Ishikawa (cell line): ENCODE measurements around the gene MYH15.

Experiments used
- CEBPB ChIP-seq: IDR thresholded peaks from 2 replicates; pipeline ENCODE4 v1.6.1; 2012
- CREB1 ChIP-seq: IDR thresholded peaks from 2 replicates; pipeline ENCODE4 v1.6.1; 2012; ENCODE audit warnings: low read depth
- EGR1 ChIP-seq: IDR thresholded peaks from 2 replicates; pipeline ENCODE4 v1.6.1; 2012
- EP300 ChIP-seq: IDR thresholded peaks from 2 replicates; pipeline ENCODE4 v1.6.1; 2012; ENCODE audit warnings: borderline replicate concordance
- FOXM1 ChIP-seq: IDR thresholded peaks from 2 replicates; pipeline ENCODE4 v1.6.1; 2012; ENCODE audit warnings: low read depth, borderline replicate concordance
- MAX ChIP-seq: IDR thresholded peaks from 2 replicates; pipeline ENCODE4 v1.6.1; 2012
- NFIC ChIP-seq: IDR thresholded peaks from 2 replicates; pipeline ENCODE4 v1.6.1; 2012
- RAD21 ChIP-seq: IDR thresholded peaks from 2 replicates; pipeline ENCODE4 v1.6.1; 2012; ENCODE audit warnings: low read depth
- REST ChIP-seq: IDR thresholded peaks from 2 replicates; pipeline ENCODE4 v1.6.1; 2012; ENCODE audit warnings: low read depth, mild to moderate bottlenecking
- TAF1 ChIP-seq: IDR thresholded peaks from 2 replicates; pipeline ENCODE4 v1.6.1; 2012; ENCODE audit warnings: low read depth, mild to moderate bottlenecking
- TCF12 ChIP-seq: IDR thresholded peaks from 2 replicates; pipeline ENCODE4 v1.6.1; 2012; ENCODE audit warnings: low read depth
- TEAD4 ChIP-seq: IDR thresholded peaks from 2 replicates; pipeline ENCODE4 v1.6.1; 2012
- USF1 ChIP-seq: IDR thresholded peaks from 2 replicates; pipeline ENCODE4 v1.6.1; 2012
- YY1 ChIP-seq: IDR thresholded peaks from 2 replicates; pipeline ENCODE4 v1.6.1; 2012; ENCODE audit warnings: low read depth
- ZBTB7A ChIP-seq: IDR thresholded peaks from 2 replicates; pipeline ENCODE4 v1.6.1; 2012; ENCODE audit warnings: low read depth

The MYH15 gene

GRCh38 chr3:108497271-108497670, 13.1 kb downstream of the MYH15 start:
- no peak for TF ChIP-seq TCF12
- no peak for TF ChIP-seq RAD21
- TF ChIP-seq EP300: no peak
- no peak for TF ChIP-seq CREB1
- TF ChIP-seq CEBPB: no peak
- TF ChIP-seq YY1: no peak
- no peak for TF ChIP-seq TEAD4
- no peak for TF ChIP-seq USF1
- no peak for TF ChIP-seq MAX
- no peak for TF ChIP-seq EGR1
- TF ChIP-seq NFIC: no peak
- TF ChIP-seq TAF1: no peak
- no peak for TF ChIP-seq FOXM1
- TF ChIP-seq REST: no peak
- no peak for TF ChIP-seq ZBTB7A

- TF ChIP-seq MAX (no peak), TEAD4 (no peak), TCF12 (no peak), RAD21 (no peak), EGR1 (no peak), USF1 (no peak), FOXM1 (no peak)
These were observed 14.7 kb downstream of the MYH15 start for GRCh38 chr3:108495717-108496116.

- TF ChIP-seq REST: no peak
- TF ChIP-seq RAD21: no peak
- no peak for TF ChIP-seq MAX
- TF ChIP-seq EP300: no peak
- TF ChIP-seq ZBTB7A: no peak
- TF ChIP-seq CEBPB: no peak
- TF ChIP-seq TAF1: no peak
- no peak for TF ChIP-seq FOXM1
- no peak for TF ChIP-seq CREB1
- TF ChIP-seq TCF12: no peak
- no peak for TF ChIP-seq YY1
- no peak for TF ChIP-seq TEAD4
- no peak for TF ChIP-seq NFIC
These were observed 15.4 kb downstream of the MYH15 start for GRCh38 chr3:108494906-108495531.

GRCh38 chr3:108493862-108494261, 16.5 kb downstream of the MYH15 start:
- TF ChIP-seq TAF1 (no peak), MAX (no peak), CREB1 (no peak), RAD21 (peak; percentile 57)

GRCh38 chr3:108491456-108491855, 18.9 kb downstream of the MYH15 start:
- TF ChIP-seq YY1: no peak
- TF ChIP-seq USF1: no peak
- TF ChIP-seq CREB1: no peak
- no peak for TF ChIP-seq RAD21
- TF ChIP-seq EGR1: no peak
- no peak for TF ChIP-seq ZBTB7A
- no peak for TF ChIP-seq TAF1
- TF ChIP-seq MAX: no peak
- no peak for TF ChIP-seq CEBPB
- TF ChIP-seq TEAD4: no peak
- TF ChIP-seq NFIC: no peak
- TF ChIP-seq TCF12: no peak
- TF ChIP-seq FOXM1: no peak
